GM12872 (cell line): ENCODE data around the gene RNF215.

ENCODE experiments used
- CTCF ChIP-seq: IDR thresholded peaks from 3 replicates; pipeline ENCODE4 v1.5.1; 2011; ENCODE audit warnings: low read depth, mild to moderate bottlenecking, low read length, moderate library complexity; ENCODE audit not compliant: insufficient read depth

The RNF215 gene

DNA sequence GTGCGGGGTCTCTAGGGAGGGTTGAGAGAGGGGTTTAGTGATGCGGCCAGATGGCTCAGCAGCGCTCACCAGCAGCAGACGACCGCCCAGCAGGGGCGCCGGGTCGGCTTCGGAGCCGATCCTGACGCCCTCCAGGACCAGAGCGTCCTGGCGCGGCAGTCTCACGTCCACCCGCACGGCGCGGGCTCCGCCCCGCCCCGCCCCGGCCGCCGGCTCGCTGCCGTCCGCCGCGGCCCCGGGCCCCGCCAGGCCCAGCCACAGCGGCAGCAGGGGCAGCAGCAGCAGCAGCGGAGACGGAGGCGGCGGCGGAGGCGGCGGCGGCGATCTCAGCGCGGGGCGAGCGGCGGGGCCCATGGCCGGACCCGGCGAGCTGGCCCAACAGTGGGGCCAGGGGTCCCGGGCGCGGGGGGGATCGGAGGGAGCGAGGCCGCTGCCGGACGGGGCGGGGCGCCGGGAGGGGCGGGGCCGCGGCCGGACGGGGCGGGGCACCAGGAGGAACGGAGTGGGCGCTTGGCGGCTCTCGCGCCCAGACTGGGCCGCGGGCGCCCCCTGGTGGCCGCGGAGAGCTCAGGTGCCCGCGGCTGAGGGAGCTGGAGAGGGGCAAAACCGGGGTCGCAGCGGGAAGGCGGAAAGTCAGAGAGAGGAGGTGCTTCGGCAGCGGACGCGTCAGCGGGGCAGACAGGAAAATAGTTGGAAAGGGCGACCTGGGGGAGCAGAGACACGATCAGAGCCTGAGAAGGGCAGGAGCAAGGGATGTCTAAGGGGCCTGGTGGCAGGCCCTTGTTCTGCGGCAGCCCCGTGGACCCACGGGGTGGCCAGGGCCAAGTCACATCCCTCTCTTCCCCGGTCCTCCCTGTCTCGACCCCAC, at the start of gene RNF215:
Gene RNF215 (minus strand): TSS at position 452 of the 868 bp plus-strand sequence. CDS start 98 bp downstream, at position 354.
- peak; percentile 84 for TF ChIP-seq CTCF

DNA sequence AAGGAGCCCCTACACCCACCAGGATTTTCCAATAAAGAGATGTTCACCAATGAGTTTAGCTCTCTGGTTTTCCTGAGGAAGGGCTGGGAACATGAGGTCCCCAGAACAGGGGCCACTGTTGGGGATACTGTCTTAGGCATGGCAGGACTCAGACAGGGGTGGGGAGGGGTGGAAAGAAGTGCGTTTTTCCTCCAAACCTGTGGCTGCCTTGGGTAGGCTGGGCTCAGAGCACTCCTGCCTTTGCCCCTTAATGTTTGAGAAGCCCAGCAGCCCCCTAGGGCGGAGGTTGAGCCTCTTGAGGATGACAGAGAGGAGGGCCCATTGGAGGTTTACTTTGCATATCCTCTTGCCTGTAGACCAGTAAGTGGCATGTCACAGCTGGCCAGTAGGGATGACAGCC, 49.0 kb upstream of the RNF215 start:
- no peak for TF ChIP-seq CTCF

- TF ChIP-seq CTCF, result peak; percentile 39; the same call in 1 of the 3 replicates
Measured at GRCh38 chr22:30435674-30436126, 48.5 kb upstream of the RNF215 start.

GRCh38 chr22:30434843-30435242, 47.6 kb upstream of the RNF215 start:
- TF ChIP-seq CTCF, result no peak

- TF ChIP-seq CTCF, result no peak
Measured at GRCh38 chr22:30433773-30434172, 46.6 kb upstream of the RNF215 start.

GRCh38 chr22:30433227-30433626, 46.0 kb upstream of the RNF215 start:
- TF ChIP-seq CTCF, result no peak

DNA sequence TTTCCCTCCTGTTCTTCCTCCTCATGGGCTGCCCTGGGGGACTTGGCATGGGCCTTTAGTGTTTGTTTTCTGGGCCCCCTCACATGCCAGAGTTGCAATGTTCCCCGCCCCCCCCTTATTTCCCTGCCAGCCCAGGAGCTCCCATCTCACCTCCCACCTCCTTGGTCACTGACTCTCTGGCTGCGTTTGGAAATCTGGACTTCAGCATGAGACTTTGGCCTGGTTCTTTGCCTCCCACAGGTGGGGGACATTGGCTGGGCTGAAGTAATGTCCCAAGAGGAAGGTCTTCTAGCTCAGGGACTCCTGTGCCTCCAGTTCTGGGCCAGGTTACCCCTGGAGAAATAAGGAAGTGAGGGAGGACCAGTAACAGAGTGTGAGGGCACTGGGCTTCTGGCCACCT, 45.3 kb upstream of the RNF215 start:
- no peak for TF ChIP-seq CTCF
